ENCODE data around the gene PFN1.

- TF ChIP-seq CTCF (IDR thresholded peaks at IDR 0.05; ENCODE audit: poor library complexity) (no peak), EZH2 (IDR thresholded peaks at IDR 0.05; ENCODE audit: borderline replicate concordance) (no peak)
Measured at GRCh38 chr17:4982305-4982704, 34.0 kb upstream of the PFN1 start.
